ENCODE results near the gene RPS6KC1. TPM values are rescaled to one million over a fixed set of nuclear protein-coding genes. Genes with fewer than 3 reads are reported as not detected.
"Not testable (repeated sequence)": the region's sequence is repeated elsewhere in the genome, so short reads cannot be mapped to it uniquely, and the experiment has no call there.

Gene RPS6KC1
- total RNA-seq, 1 experiment from 2014 or later = 16.4 TPM

DNA sequence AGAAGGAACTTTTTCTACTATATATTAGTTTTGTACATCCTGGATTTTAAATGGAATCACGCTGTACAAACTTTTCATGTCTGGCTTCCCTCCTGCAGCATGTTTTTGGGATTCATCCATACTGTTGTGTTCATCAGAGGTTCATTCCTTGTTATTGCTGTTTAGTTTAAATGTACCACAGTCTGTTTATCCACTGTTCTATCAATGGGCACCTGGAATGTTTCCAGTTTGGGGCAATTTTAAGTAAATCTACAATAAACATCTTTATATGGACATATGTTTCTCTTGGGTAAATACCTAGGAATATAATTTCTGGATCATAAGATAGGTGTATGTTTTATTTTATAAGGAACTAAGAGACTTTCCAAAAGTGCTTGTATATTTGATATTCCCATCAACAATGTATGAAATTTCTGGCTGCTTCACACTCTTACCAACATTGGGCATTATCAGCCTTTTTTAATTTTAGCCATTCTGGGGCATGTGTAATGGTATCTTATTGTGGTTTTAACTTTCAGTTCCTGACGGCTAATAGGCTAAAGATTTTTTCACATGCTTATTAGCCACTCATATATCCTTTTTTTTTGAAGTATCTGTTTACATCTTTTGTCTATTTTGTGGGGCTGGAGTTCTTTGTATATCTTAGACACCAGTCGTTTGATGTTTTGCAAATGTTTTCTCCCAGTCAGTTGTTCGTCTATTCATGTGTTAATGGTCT lies 48.8 kb downstream of the RPS6KC1 start:
- Histone ChIP-seq H3K79me2 (ENCODE audit: low read depth) (no peaks in the 10 kb centered on the region), H2AFZ (no peak overlapping the region), H3K4me2 (no peak overlapping the region), H3K4me1 (replicated peaks; ENCODE audit: insufficient read depth) (no peaks in the 10 kb centered on the region), H4K20me1 (ENCODE audit: insufficient read depth) (0 out of 2 replicates have a peak, but pooled peaks cover 2% of the 10 kb centered on the region), H3K9me2 (ENCODE audit: insufficient read depth) (no peaks in the 10 kb centered on the region), H3F3A (ENCODE audit: insufficient read depth, low read depth) (no peaks in the 10 kb centered on the region), H3K4me3 (no peak overlapping the region), H3K27me3 (ENCODE audit: insufficient read depth, low read depth) (no peaks in the 10 kb centered on the region), H3K27ac (no peak overlapping the region), H3K9me3 (ENCODE audit: insufficient read depth, low read depth) (no peaks in the 10 kb centered on the region), H3K36me3 (ENCODE audit: low read depth) (no peaks in the 10 kb centered on the region)
- BruUV-seq (replicated peaks) = no TSS peak
- intact Hi-C loops (cut with micrococcal nuclease; ENCODE audit: unreplicated experiment) = no loop called here
- ChIA-PET POLR2A (ENCODE audit: unreplicated experiment) (no interaction called here), CTCF (no interaction called here)
- TF ChIP-seq CTCF (conservative IDR thresholded peaks at IDR 0.05) = no peak
- TF ChIP-seq EZH2 (IDR thresholded peaks at IDR 0.05; ENCODE audit: low read depth) = no peak
- no peak for DNase-seq

DNA sequence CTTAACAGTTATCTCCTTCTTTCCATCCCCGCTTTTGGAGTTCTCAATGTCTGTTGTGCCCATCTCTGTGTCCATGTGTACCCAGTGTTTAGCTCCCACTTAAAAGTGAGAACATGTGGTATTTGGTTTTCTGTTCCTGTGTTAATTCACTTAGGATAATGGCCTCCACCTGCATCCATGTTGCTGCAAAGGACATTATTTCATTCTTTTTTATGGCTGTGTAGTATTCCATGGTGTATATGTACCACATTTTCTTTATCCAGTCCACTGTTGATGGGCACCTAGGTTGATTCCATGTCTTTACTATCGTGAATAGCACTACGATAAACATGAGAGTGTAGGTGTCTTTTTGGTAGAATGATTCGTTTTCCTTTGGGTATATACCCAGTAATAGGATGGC lies 49.5 kb downstream of the RPS6KC1 start:
- H3K4me2 ChIP-seq; H3K27ac ChIP-seq; H3K9me3 ChIP-seq (ENCODE audit: insufficient read depth, low read depth); H3K4me3 ChIP-seq; H3K27me3 ChIP-seq (ENCODE audit: insufficient read depth, low read depth); H3K36me3 ChIP-seq (ENCODE audit: low read depth); intact Hi-C loops (cut with micrococcal nuclease; ENCODE audit: unreplicated experiment); H3K9me2 ChIP-seq (ENCODE audit: insufficient read depth); H3K79me2 ChIP-seq (ENCODE audit: low read depth); H3K4me1 ChIP-seq (replicated peaks; ENCODE audit: insufficient read depth); H3F3A ChIP-seq (ENCODE audit: insufficient read depth, low read depth); BruUV-seq (replicated peaks); CTCF ChIA-PET; POLR2A ChIA-PET (ENCODE audit: unreplicated experiment); DNase-seq; H4K20me1 ChIP-seq (ENCODE audit: insufficient read depth); H2AFZ ChIP-seq: not testable (repeated sequence)

DNA sequence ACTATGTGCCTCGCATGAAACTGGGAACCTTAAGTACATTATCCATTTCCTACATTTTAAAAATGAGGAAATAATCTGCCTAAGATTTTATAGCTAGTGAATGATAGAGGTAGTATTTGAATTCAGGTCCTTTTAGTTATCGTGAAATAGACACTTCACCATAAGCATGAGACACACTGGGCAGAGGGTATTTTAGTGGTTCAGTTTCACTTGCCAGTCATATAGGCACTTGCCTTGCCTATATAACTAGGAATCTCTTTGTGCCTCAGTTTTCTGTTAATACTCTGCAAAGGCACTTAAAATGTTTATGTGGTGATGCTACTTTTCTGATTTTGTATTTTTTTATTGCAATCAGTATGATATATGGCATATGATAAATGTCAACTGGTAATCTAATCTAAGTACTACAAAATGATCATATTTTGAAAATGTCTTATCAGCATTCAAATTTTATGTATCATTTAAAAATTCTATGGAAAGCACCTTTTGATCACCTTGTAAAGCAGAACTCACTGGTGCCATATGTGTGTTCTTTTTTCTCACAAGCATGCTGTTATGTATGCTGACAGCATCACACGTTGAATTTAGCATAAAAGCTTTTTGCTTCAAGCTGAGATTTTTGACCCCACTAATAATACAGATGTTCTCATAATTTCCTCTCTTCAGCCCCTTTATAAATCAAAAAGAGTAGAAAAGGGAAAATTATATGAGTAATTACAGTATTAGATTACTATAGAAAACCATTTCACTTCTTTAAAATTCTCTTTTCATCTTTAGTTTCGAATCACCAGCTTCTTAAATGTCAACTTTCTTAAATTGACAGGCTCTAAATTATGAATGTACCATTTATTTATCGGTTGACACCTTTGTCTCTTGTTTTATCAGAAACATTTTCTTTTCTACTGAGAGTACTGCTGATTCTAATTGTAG lies 52.6 kb downstream of the RPS6KC1 start:
- no peak for DNase-seq
- intact Hi-C loops (cut with micrococcal nuclease; ENCODE audit: unreplicated experiment) = no loop called here
- TF ChIP-seq CTCF (conservative IDR thresholded peaks at IDR 0.05) = no peak
- TF ChIP-seq EZH2 (IDR thresholded peaks at IDR 0.05; ENCODE audit: low read depth) = no peak
- POLR2A ChIA-PET (ENCODE audit: unreplicated experiment) = no interaction called here
- Histone ChIP-seq H3K4me1 (replicated peaks; ENCODE audit: insufficient read depth) (no peaks in the 10 kb centered on the region), H3K4me2 (no peak overlapping the region), H4K20me1 (ENCODE audit: insufficient read depth) (0 out of 2 replicates have a peak, but pooled peaks cover 3% of the 10 kb centered on the region), H3K27me3 (ENCODE audit: insufficient read depth, low read depth) (no peaks in the 10 kb centered on the region), H2AFZ (no peak overlapping the region), H3K9me2 (ENCODE audit: insufficient read depth) (no peaks in the 10 kb centered on the region), H3K79me2 (ENCODE audit: low read depth) (no peaks in the 10 kb centered on the region), H3K36me3 (ENCODE audit: low read depth) (no peaks in the 10 kb centered on the region), H3K27ac (no peak overlapping the region), H3F3A (ENCODE audit: insufficient read depth, low read depth) (no peaks in the 10 kb centered on the region), H3K4me3 (no peak overlapping the region), H3K9me3 (ENCODE audit: insufficient read depth, low read depth) (no peaks in the 10 kb centered on the region)
- no TSS peak for BruUV-seq (replicated peaks)
- CTCF ChIA-PET = no interaction called here

Data from PC-9 (cell line).